Activated CD4-positive, CD25-positive, alpha-beta regulatory T cell treated with anti-CD3 and anti-CD28 coated beads, Interleukin-2, amount 50 U/mL, for 72 hours (primary cell): ENCODE measurements around the gene NUCB1.

Experiments used
- DNase-seq: peaks from one replicate; pipeline ENCODE4 v3.0.0; 2021

The NUCB1 gene

GRCh38 chr19:48964205-48965039 lies 64.3 kb downstream of the NUCB1 start:
- no peak for DNase-seq

- peak; percentile 92 for DNase-seq
Measured at GRCh38 chr19:48965040-48965805, 65.1 kb downstream of the NUCB1 start, which contains the start of gene FTL. FTL (plus strand) TSS chr19:48965309; CDS start chr19:48965508, 199 bp downstream.

- peak; percentile 86 for DNase-seq
Measured at GRCh38 chr19:48965806-48966540, 65.9 kb downstream of the NUCB1 start.

DNA sequence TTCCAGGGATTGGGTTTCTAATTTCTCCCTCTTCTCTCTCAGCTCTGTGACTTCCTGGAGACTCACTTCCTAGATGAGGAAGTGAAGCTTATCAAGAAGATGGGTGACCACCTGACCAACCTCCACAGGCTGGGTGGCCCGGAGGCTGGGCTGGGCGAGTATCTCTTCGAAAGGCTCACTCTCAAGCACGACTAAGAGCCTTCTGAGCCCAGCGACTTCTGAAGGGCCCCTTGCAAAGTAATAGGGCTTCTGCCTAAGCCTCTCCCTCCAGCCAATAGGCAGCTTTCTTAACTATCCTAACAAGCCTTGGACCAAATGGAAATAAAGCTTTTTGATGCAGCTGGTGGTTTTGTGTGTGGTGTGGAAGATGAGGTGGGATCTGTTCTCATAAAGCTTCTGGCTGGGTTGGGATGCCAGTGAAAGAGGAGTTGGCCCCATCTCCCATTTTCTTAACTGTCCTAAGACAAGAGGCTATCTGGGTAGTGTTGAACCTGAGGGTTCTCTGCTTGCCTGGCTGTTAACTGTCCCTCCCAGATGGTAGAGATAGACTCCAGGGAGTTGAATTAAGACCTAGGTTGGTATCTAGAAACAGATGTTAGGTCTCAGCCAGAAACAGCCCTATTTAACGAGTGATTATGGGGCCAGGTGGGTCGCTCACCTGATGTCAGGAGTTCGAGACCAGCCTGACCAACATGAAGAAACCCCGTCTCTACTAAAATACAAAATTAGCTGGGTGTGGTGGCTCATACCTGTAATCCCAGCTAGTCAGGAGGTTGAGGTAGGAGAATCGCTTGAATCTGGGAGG lies 66.6 kb downstream of the NUCB1 start:
- DNase-seq, result no peak

- DNase-seq, result no peak
Measured at GRCh38 chr19:48967346-48968178, 67.5 kb downstream of the NUCB1 start.

DNA sequence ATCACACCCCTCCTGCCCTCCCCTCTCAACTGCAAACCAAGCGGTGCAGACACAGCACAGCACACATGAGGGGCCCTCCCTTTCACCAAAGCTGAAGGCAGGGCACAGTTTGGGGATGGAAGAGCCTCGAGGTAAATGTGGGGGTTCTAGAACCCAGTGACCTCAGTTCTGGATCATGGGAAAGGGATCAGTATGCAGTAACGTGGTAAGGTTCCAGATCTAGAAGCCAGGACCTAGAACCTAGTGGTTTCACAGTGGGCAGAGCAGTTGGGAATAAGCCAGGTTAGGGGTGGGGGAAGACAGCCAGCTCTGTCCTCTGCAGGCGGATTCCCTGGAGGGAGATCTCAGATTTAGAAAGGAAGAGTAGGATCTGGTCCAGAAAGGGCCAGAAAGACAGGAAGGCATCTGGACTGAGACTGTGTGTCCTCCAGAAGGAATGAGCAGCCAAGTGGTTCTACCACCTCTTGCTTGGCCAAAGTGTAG lies 68.1 kb downstream of the NUCB1 start:
- DNase-seq, result no peak

- DNase-seq, result no peak
Measured at GRCh38 chr19:48968813-48969218, 68.7 kb downstream of the NUCB1 start.

DNA sequence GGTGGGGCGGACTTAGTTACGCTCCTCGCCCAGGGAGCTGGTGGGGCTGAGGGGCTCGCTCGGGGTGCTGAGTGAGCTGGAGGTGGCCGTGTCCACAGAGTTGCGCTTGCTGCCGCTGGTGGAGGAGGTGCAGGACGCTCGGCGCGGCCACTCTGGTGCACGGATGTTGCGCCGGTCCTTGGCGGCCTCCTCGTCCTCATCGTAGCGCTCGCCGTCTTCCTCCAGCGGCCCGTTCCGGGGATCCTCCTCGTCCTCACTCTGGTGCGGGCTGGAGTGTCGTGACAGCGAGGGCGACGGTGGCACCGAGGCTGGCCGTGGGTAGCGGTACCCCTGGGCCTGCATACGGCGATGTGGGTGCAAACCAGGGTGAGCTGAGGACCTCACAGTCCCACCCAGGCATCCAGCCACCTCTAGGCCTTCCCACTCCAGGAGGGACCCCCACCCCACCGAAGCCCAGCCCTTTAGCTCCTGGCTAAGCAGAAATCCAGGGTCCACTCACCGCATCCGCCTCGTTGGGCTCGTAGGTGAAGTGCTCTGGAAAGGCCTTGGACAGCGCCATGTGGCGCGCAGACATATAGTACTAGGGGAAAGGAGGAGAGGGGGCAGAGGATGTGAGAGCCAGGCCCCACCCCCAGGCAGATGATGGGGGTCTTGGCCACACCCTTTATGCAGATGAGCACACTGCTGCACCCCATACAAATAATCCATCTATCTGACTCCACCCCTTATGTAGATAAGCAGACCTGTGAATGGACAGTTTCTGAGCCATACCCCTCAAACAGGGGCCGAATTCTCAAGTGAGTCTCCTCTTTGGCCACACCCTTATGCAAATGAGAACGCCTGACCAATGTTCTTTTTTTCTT lies 69.4 kb downstream of the NUCB1 start:
- DNase-seq, result no peak

GRCh38 chr19:48970139-48970766 lies 70.1 kb downstream of the NUCB1 start:
- DNase-seq, result no peak

DNA sequence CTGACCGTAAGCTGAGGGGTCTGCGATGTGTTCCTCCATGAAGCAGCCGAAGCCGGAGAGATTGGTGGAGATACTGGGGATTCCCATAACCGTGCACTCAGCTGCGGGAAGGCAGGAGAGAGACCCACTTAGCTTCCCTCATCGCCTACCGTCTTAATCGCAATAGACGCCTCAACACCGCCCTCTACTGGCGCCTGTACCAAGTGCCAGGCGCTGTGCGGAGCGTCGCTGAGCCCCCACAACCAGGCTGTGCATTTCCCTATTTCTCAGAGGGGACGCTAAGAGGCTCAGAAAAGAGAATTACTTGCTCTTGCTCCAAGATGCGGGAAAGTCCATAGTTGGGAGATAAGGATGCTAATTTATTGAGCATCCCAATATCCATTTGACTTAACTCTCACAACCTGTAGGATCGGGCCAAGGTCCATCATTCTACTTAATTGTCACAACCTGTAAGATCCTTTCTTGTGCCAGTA lies 70.8 kb downstream of the NUCB1 start:
- DNase-seq, result peak; percentile 84
